MCF 10A (cell line): ENCODE results near the gene CUEDC1. TPM values are rescaled to one million over a fixed set of nuclear protein-coding genes. Genes with fewer than 3 reads are reported as not detected.

ENCODE experiments used
- BruUV-seq: library from RNA; stranded (reverse); fragments of 400-500 nt; replicated peaks from 2 replicates; lab custom pipeline; 2021; lab: Mats Ljungman, UMichigan
- CTCF ChIA-PET: fragments of 300-600 bp; sonication (Branson Sonifier 250); formaldehyde crosslinking; extraction: SDS; loops from one replicate; lab custom pipeline; 2021; ENCODE audit warnings: antibody characterized with exemption, inconsistent platforms; lab: Yijun Ruan, JAX
- POLR2A ChIA-PET: fragments of 300-600, 350-650 bp; sonication (Branson Sonifier 250); formaldehyde crosslinking; extraction: SDS; loops from one replicate; lab custom pipeline; 2020; ENCODE audit warnings: antibody characterized with exemption, inconsistent platforms; lab: Yijun Ruan, JAX
- DNase-seq: peaks from one replicate; pipeline ENCODE4 v3.0.0-alpha.2; 2018; ENCODE audit not compliant: unreplicated experiment
- H3K27ac Mint-ChIP-seq: one replicate; pipeline ENCODE4 v1.8.0; 2022; ENCODE audit warnings: mild to moderate bottlenecking, low read depth, mixed read lengths; ENCODE audit not compliant: unreplicated experiment
- H3K27me3 Mint-ChIP-seq: one replicate; pipeline ENCODE4 v1.8.0; 2022; ENCODE audit warnings: mixed read lengths; ENCODE audit not compliant: insufficient read depth, unreplicated experiment
- H3K36me3 Mint-ChIP-seq: one replicate; pipeline ENCODE4 v1.8.0; 2022; ENCODE audit warnings: mild to moderate bottlenecking, moderate library complexity, mixed read lengths; ENCODE audit not compliant: insufficient read depth, unreplicated experiment
- H3K4me1 Mint-ChIP-seq: one replicate; pipeline ENCODE4 v1.8.0; 2022; ENCODE audit warnings: mixed read lengths; ENCODE audit not compliant: insufficient read depth, unreplicated experiment
- H3K4me3 Mint-ChIP-seq: one replicate; pipeline ENCODE4 v1.8.0; 2022; ENCODE audit warnings: mild to moderate bottlenecking, moderate library complexity, mixed read lengths; ENCODE audit not compliant: unreplicated experiment
- H3K9me3 Mint-ChIP-seq: one replicate; pipeline ENCODE4 v1.8.0; 2022; ENCODE audit warnings: mixed read lengths; ENCODE audit not compliant: unreplicated experiment
- CTCF ChIP-seq: fragments of 200-600 bp; IDR thresholded peaks from one replicate; pipeline ENCODE4 v1.8.0; 2022; ENCODE audit warnings: antibody characterized with exemption, mild to moderate bottlenecking; ENCODE audit not compliant: unreplicated experiment
- intact Hi-C: fragments of 100-400 bp; cut with micrococcal nuclease; formaldehyde crosslinking; loops from 2 replicates; pipeline ENCODE4 v1.14.1; 2022
- total RNA-seq: library from RNA; stranded (reverse); gene quantifications from 2 replicates; pipeline ENCODE4 v1.2.3, GENCODE V29; 2022

CUEDC1 gene
- total RNA-seq, 1 experiment from 2014 or later: 15.6 TPM

- BruUV-seq: no TSS peak
- intact Hi-C loops: no loop called here
- H3K4me1 Mint-ChIP-seq: peaks cover 7% of the 10 kb centered on the region
- H3K9me3 Mint-ChIP-seq: no peaks in the 10 kb centered on the region
- no peaks in the 10 kb centered on the region for H3K27me3 Mint-ChIP-seq
- CTCF ChIA-PET: interaction anchor here (0.6 to 0.7 kb wide), 2 partner anchors 24 to 118 kb away, joined by 3 to 4 read pairs; no protein-coding TSS in a partner anchor
- H3K36me3 Mint-ChIP-seq: peaks cover 38% of the 10 kb centered on the region
- TF ChIP-seq CTCF: no peak
- POLR2A ChIA-PET: interaction anchor here (1.2 to 1.6 kb wide), 2 partner anchors 10 to 64 kb away, joined by 3 to 4 read pairs; no protein-coding TSS in a partner anchor
- H3K4me3 Mint-ChIP-seq: no peak overlapping the region
- H3K27ac Mint-ChIP-seq: peak overlapping the region; percentile 60
- no peak for DNase-seq
These were observed 16.4 kb upstream of the CUEDC1 start for GRCh38 chr17:57971572-57971971.

GRCh38 chr17:57970710-57971109 lies 15.5 kb upstream of the CUEDC1 start:
- Mint-ChIP-seq H3K9me3 (no peaks in the 10 kb centered on the region), H3K27ac (no peak overlapping the region), H3K27me3 (no peaks in the 10 kb centered on the region), H3K36me3 (peaks cover 30% of the 10 kb centered on the region), H3K4me1 (peaks cover 7% of the 10 kb centered on the region), H3K4me3 (no peak overlapping the region)
- BruUV-seq: no TSS peak
- TF ChIP-seq CTCF: no peak
- intact Hi-C loops: no loop called here
- ChIA-PET POLR2A (interaction anchor here (0.7 to 1.2 kb wide), 2 partner anchors 36 to 63 kb away, joined by 3 to 4 read pairs; no protein-coding TSS in a partner anchor), CTCF (interaction anchor here (0.5 kb wide), 1 partner anchor 200 kb away, joined by 3 read pairs; no protein-coding TSS in a partner anchor)
- no peak for DNase-seq

- Mint-ChIP-seq H3K4me3 (no peak overlapping the region), H3K27ac (no peak overlapping the region), H3K27me3 (no peaks in the 10 kb centered on the region), H3K4me1 (no peaks in the 10 kb centered on the region), H3K9me3 (no peaks in the 10 kb centered on the region), H3K36me3 (peaks cover 7% of the 10 kb centered on the region)
- no peak for TF ChIP-seq CTCF
- CTCF ChIA-PET: interaction anchor here (0.6 to 2.9 kb wide), 3 partner anchors 13 to 21 kb away, joined by 3 to 8 read pairs (median 4); partner anchors contain the start of gene CUEDC1
- DNase-seq: no peak
- BruUV-seq: no TSS peak
- POLR2A ChIA-PET: no interaction called here
- intact Hi-C loops: no loop called here
These were observed 13.2 kb upstream of the CUEDC1 start for GRCh38 chr17:57968456-57968855.

GRCh38 chr17:57966875-57967274 lies 11.7 kb upstream of the CUEDC1 start:
- H3K4me1 Mint-ChIP-seq: no peaks in the 10 kb centered on the region
- no TSS peak for BruUV-seq
- DNase-seq: no peak
- H3K4me3 Mint-ChIP-seq: no peak overlapping the region
- ChIA-PET CTCF (interaction anchor here (1.0 to 2.9 kb wide), 2 partner anchors 10 to 19 kb away, joined by 3 to 8 read pairs; no protein-coding TSS in a partner anchor), POLR2A (interaction anchor here (1.1 kb wide), 1 partner anchor 74 kb away, joined by 3 read pairs; no protein-coding TSS in a partner anchor)
- no peaks in the 10 kb centered on the region for H3K36me3 Mint-ChIP-seq
- intact Hi-C loops: no loop called here
- no peaks in the 10 kb centered on the region for H3K9me3 Mint-ChIP-seq
- H3K27me3 Mint-ChIP-seq: no peaks in the 10 kb centered on the region
- H3K27ac Mint-ChIP-seq: no peak overlapping the region
- no peak for TF ChIP-seq CTCF
